Lower lobe of right lung (tissue), 2 donors: ENCODE data around the gene TMEM219. TPM values are rescaled to one million over a fixed set of nuclear protein-coding genes. Genes with fewer than 3 reads are reported as not detected.

Experiments used
- ATAC-seq, 2 donors: fragments of 200-7000 bp; cut with Tn5 transposase; one replicate each; pipeline ENCODE4 v1.9.1; 2020 to 2022; ENCODE audit warnings: mild to moderate bottlenecking in 2 of 2, moderate library complexity in 2 of 2
- DNase-seq: peaks from one replicate; pipeline ENCODE4 v3.0.0-alpha.2; 2020
- H3K27ac ChIP-seq: fragments of 200-600 bp; one replicate; pipeline ENCODE4 v1.8.0; 2022
- H3K27me3 ChIP-seq: fragments of 200-600 bp; one replicate; pipeline ENCODE4 v1.8.0; 2022; ENCODE audit warnings: low read depth
- H3K36me3 ChIP-seq: fragments of 200-600 bp; one replicate; pipeline ENCODE4 v1.8.0; 2022; ENCODE audit warnings: mild to moderate bottlenecking
- H3K4me1 ChIP-seq: fragments of 200-600 bp; one replicate; pipeline ENCODE4 v1.8.0; 2022
- H3K4me3 ChIP-seq: fragments of 200-600 bp; one replicate; pipeline ENCODE4 v1.8.0; 2022; ENCODE audit warnings: mild to moderate bottlenecking
- H3K9me3 ChIP-seq: fragments of 200-600 bp; one replicate; pipeline ENCODE4 v1.8.0; 2022
- CTCF ChIP-seq: fragments of 200-600 bp; IDR thresholded peaks from one replicate; pipeline ENCODE4 v1.8.0; 2022; ENCODE audit warnings: antibody characterized with exemption, mild to moderate bottlenecking
- intact Hi-C: fragments of 100-400 bp; cut with DNase I; formaldehyde crosslinking; loops from one replicate; pipeline ENCODE4 v1.11.0; 2022
- long read RNA-seq: library from polyadenylated mRNA; unstranded; transcript quantifications from one replicate; pipeline ENCODE4 v2.0.0, GENCODE V29; 2021
- total RNA-seq: library from RNA; stranded (reverse); fragmentation: NEBNext Ultra II Directional; extraction: Animal tissue kit (Norgen Biotek cat#: 25700); gene quantifications from one replicate; pipeline ENCODE4 v1.2.1, GENCODE V29; 2021
- donor health status: DM: no; HTN: yes; CAD: no; lungs with severe emphysema.

The TMEM219 gene
- 148 TPM for total RNA-seq
- long read RNA-seq, transcript TMEM219-204 (5 exons, 1,292 nt), result major isoform, 75 of 196 reads
- long read RNA-seq, transcript TMEM219-201 (6 exons, 999 nt), result minor isoform, 33 of 196 reads
- long read RNA-seq, partial matches to known transcripts, result 21 of 196 reads
- long read RNA-seq, other reads (novel, unspliced or antisense), result 62 of 196 reads

GRCh38 chr16:29961479-29962343, at the start of gene TMEM219:
Gene TMEM219 (plus strand): TSS chr16:29962079. CDS start chr16:29963144, 1,065 bp downstream.
- Histone ChIP-seq H3K27me3 (no peaks in the 10 kb centered on the region), H3K4me3 (peak within 1 kb of the TSS; percentile 64), H3K36me3 (peaks cover 1% of the 10 kb centered on the region), H3K27ac (peak within 1 kb of the TSS; percentile 90), H3K4me1 (peaks cover 18% of the 10 kb centered on the region), H3K9me3 (no peaks in the 10 kb centered on the region)
- ATAC-seq, result peak; percentile 98 to 99
- intact Hi-C loops, result no loop called here
- peak; percentile 93 for DNase-seq
- TF ChIP-seq CTCF, result peak; percentile 48

- Histone ChIP-seq H3K4me3 (no peak overlapping the region), H3K36me3 (peaks cover 25% of the 10 kb centered on the region), H3K4me1 (no peaks in the 10 kb centered on the region), H3K9me3 (no peaks in the 10 kb centered on the region), H3K27ac (no peak overlapping the region), H3K27me3 (no peaks in the 10 kb centered on the region)
- ATAC-seq, result no peak
- DNase-seq, result no peak
- no peak for TF ChIP-seq CTCF
- intact Hi-C loops, result no loop called here
These were observed 49.8 kb upstream of the TMEM219 start for GRCh38 chr16:29912087-29912486.

GRCh38 chr16:29913514-29913913, 48.4 kb upstream of the TMEM219 start:
- Histone ChIP-seq H3K36me3 (peaks cover 39% of the 10 kb centered on the region), H3K4me1 (no peaks in the 10 kb centered on the region), H3K4me3 (no peak overlapping the region), H3K9me3 (no peaks in the 10 kb centered on the region), H3K27ac (no peak overlapping the region), H3K27me3 (no peaks in the 10 kb centered on the region)
- DNase-seq (no peak), ATAC-seq (no peak)
- intact Hi-C loops, result no loop called here
- no peak for TF ChIP-seq CTCF

- ATAC-seq, result no peak
- Histone ChIP-seq H3K36me3 (peaks cover 61% of the 10 kb centered on the region), H3K27me3 (no peaks in the 10 kb centered on the region), H3K4me3 (no peak overlapping the region), H3K4me1 (no peaks in the 10 kb centered on the region), H3K9me3 (no peaks in the 10 kb centered on the region), H3K27ac (no peak overlapping the region)
- no peak for TF ChIP-seq CTCF
- intact Hi-C loops, result no loop called here
- DNase-seq, result no peak
These were observed 46.2 kb upstream of the TMEM219 start for GRCh38 chr16:29915590-29916247.

GRCh38 chr16:29916979-29917378, 44.9 kb upstream of the TMEM219 start:
- no peak for TF ChIP-seq CTCF
- intact Hi-C loops, result no loop called here
- Histone ChIP-seq H3K36me3 (peaks cover 74% of the 10 kb centered on the region), H3K4me1 (no peaks in the 10 kb centered on the region), H3K4me3 (no peak overlapping the region), H3K27me3 (no peaks in the 10 kb centered on the region), H3K27ac (no peak overlapping the region), H3K9me3 (no peaks in the 10 kb centered on the region)
- DNase-seq (no peak), ATAC-seq (no peak)
